Activated CD4-positive, alpha-beta T cell treated with anti-CD3 and anti-CD28 coated beads, Interleukin-2, amount 50 U/mL, for 16 hours (primary cell): ENCODE measurements around the gene ADARB2.

ENCODE experiments used
- DNase-seq: peaks from one replicate; pipeline ENCODE4 v3.0.0-alpha.2; 2020

Gene ADARB2

DNA sequence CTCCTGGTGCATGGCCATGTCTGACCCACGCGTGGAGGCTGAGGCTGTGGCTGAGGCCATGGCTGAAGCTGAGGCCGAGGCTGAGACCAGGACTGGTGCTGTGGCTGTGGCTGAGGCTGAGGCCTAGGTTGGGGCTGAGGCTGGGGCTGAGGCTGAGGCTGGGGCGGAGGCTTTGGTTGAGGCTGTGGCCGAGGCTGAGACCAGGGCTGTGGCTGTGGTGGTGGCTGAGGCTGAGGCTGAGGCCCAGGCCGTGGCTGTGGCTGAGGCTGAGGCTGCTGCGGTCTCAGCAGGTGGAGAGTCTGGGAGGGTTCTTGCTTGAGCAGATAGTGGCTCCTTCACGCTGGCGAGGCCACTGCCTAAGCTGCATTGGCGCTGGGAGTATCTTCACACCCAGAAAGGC lies 604.7 kb downstream of the ADARB2 start:
- no peak for DNase-seq

DNA sequence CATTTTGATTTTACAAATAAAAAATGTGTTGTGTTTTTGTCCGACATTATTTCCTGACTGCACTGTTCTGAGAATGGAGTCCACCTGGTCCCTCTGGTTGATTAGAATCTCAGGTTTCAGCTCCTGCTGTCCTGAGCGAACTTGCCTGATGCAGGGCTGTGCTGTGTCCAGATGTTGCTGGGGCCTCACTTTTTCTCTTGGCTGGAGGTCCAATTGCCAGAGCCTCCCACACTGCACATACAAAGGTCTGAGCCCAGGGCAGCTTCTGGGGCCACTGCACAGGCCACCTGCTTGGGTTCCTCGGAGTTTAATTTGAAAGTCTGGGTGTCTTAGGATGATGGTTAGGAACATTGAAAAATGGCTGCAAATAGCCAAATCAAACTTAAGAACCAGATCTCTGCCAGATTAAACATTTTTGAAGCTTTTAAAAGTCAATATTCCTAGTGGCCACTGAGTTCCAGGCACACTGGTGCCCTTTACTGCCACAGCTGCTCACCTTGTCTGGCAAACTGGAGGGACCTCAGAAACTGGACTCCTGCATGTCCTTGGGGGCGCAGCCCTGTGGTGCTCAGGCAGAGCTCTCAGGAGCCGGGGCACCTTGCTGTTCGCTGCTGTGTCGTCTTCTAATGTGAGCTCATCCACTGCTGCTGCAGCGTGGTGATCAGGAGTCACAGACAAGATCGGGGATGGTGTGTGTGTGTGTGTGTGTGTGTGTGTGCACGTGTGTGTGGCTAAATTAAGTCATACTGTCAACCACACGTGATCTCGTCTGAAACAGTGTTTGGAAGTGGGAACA lies 606.1 kb downstream of the ADARB2 start:
- DNase-seq: no peak

DNA sequence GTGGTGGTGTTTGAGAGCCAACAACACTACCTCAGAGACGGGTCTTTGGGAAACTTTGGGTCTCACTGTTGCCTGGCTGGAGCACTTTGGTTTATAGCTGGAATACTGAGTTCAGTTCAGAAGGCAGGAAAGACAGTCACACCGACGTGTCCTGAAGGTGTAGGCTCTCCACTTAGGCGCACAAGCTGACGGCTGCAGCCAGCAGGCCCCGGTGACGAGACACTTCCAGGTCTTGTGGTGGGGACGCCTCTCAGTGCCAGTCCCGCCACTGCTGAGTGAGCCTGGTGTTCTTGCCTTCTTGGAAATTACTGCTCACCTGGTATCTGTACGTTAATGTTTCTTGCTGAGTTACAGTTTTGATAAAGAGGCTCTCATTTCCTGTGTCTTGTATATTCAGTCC lies 607.1 kb downstream of the ADARB2 start:
- DNase-seq: no peak

DNA sequence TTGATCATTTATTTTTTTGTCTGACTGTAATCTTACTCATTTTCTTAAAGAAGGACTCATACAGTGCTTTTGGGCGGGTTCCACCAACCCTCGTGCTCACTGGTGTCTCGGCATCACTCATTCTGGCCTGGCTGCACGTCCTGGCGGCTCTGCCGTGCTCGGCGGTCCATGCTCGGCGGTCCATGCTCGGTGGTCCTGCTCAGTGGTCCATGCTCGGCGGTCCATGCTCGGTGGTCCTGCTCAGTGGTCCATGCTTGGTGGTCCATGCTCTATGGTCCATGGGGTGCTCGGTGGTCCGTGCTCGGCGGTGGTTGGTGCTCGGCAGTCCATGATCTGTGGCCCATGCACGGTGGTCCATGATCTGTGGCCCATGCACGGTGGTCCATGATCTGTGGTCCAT lies 608.7 kb downstream of the ADARB2 start:
- DNase-seq: no peak

DNA sequence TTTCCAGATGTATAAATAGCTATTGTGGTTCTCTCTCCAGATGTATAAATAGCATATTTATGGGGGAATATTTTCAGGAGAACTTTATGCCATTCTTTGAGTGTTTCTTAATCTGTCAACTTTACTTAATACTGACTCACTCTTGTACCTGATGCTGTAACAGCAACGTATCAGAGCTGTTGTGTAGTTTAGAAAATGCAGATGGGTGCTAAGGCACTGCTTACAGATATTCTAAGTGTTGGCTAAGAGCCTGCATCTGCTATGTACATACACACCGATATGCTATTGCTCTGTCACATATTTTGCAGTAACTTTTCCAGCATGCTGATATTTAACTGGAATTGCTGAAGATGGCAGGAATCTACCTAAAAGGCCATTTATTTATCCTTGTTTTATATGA lies 609.2 kb downstream of the ADARB2 start:
- no peak for DNase-seq

DNA sequence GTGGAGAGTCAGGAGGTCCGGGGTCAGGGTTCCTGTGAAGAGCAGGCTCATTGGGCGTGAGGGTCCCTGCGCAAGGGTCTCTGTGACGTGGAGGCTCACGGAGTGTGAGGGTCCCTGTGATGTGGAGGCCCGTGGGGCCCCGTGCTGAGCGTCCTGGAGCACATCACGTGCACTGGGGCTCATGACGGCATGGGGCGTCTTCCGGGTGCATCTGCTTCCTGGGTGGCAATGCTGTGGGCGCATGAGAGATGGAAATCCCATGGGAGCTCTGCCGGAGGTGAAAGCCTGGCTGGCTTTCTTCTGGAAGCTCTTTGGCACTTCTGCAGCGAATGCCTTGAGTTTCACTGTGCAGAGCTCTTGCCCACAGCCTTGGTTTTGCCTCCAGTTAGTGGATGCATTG lies 609.7 kb downstream of the ADARB2 start:
- no peak for DNase-seq
